ENCODE measurements around the gene CYSRT1.

- TF ChIP-seq EZH2 (IDR thresholded peaks at IDR 0.05; ENCODE audit: insufficient read depth, poor library complexity, severe bottlenecking) (no peak), EZH2phosphoT487 (IDR thresholded peaks at IDR 0.05; ENCODE audit: insufficient read depth, low read depth) (no peak)
Measured at GRCh38 chr9:137191245-137191644, 33.7 kb upstream of the CYSRT1 start.

Measured in GM23248 (cell line).